Measurements from ENCODE around the gene CRACDL. TPM values are rescaled to one million over a fixed set of nuclear protein-coding genes. Genes with fewer than 3 reads are reported as not detected.

Gene CRACDL
- total RNA-seq, 4 donors from 2014 or later = 0.94 to 5.8 (median 1.8) TPM

GRCh38 chr2:98810588-98810928 is 125.5 kb downstream of the CRACDL start:
- no peaks in the 10 kb centered on the region for H3K36me3 ChIP-seq
- no peak overlapping the region for H3K27ac ChIP-seq
- 28 to 60% methylated on average over 1 to 3 of the region's 3 CpGs for WGBS, 2 donors (ENCODE audit: low coverage in 1 of 2)
- TF ChIP-seq POLR2AphosphoS5 (IDR thresholded peaks at IDR 0.05) = no peak
- no peak for TF ChIP-seq EP300 (IDR thresholded peaks at IDR 0.05)
- TF ChIP-seq, protein P1, sequence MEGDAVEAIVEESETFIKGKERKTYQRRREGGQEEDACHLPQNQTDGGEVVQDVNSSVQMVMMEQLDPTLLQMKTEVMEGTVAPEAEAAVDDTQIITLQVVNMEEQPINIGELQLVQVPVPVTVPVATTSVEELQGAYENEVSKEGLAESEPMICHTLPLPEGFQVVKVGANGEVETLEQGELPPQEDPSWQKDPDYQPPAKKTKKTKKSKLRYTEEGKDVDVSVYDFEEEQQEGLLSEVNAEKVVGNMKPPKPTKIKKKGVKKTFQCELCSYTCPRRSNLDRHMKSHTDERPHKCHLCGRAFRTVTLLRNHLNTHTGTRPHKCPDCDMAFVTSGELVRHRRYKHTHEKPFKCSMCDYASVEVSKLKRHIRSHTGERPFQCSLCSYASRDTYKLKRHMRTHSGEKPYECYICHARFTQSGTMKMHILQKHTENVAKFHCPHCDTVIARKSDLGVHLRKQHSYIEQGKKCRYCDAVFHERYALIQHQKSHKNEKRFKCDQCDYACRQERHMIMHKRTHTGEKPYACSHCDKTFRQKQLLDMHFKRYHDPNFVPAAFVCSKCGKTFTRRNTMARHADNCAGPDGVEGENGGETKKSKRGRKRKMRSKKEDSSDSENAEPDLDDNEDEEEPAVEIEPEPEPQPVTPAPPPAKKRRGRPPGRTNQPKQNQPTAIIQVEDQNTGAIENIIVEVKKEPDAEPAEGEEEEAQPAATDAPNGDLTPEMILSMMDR (IDR thresholded peaks at IDR 0.05) = no peak
- TF ChIP-seq POLR2A (IDR thresholded peaks at IDR 0.05) = no peak
- no peak overlapping the region for H3K4me3 ChIP-seq
- peaks cover 6% of the 10 kb centered on the region for H3K27me3 ChIP-seq
- no peak for ATAC-seq
- H3K4me1 ChIP-seq = peaks cover 0 to 18% (median 5%) of the 10 kb centered on the region in 3 donors
- H3K9me3 ChIP-seq = no peaks in the 10 kb centered on the region

GRCh38 chr2:98809878-98810587 is 126.0 kb downstream of the CRACDL start:
- peaks cover 0 to 24% (median 6%) of the 10 kb centered on the region in 3 donors for H3K4me1 ChIP-seq
- no peak overlapping the region for H3K27ac ChIP-seq
- no peak overlapping the region for H3K4me3 ChIP-seq
- H3K27me3 ChIP-seq = peaks cover under 1% of the 10 kb centered on the region
- no peaks in the 10 kb centered on the region for H3K36me3 ChIP-seq
- H3K9me3 ChIP-seq = no peaks in the 10 kb centered on the region
- 63 to 74% methylated on average over 6 to 7 of the region's 7 CpGs for WGBS, 2 donors (ENCODE audit: low coverage in 1 of 2)
- no peak for ATAC-seq
- TF ChIP-seq POLR2A (IDR thresholded peaks at IDR 0.05) = no peak
- TF ChIP-seq, protein P1 (IDR thresholded peaks at IDR 0.05) = no peak
- no peak for TF ChIP-seq POLR2AphosphoS5 (IDR thresholded peaks at IDR 0.05)
- no peak for TF ChIP-seq EP300 (IDR thresholded peaks at IDR 0.05)

- Histone ChIP-seq H3K27me3 (no peaks in the 10 kb centered on the region), H3K9me3 (no peaks in the 10 kb centered on the region), H3K4me1 (peaks cover 0 to 24% (median 6%) of the 10 kb centered on the region in 3 donors), H3K4me3 (no peak overlapping the region), H3K27ac (no peak overlapping the region), H3K36me3 (no peaks in the 10 kb centered on the region)
- TF ChIP-seq POLR2A (IDR thresholded peaks at IDR 0.05) = no peak
- TF ChIP-seq EP300 (IDR thresholded peaks at IDR 0.05) = no peak
- TF ChIP-seq, protein P1 (IDR thresholded peaks at IDR 0.05) = no peak
- TF ChIP-seq POLR2AphosphoS5 (IDR thresholded peaks at IDR 0.05) = no peak
- ATAC-seq = no peak
- WGBS, 2 donors (ENCODE audit: low coverage in 1 of 2) = 87% methylated on average over 3 of the region's 4 CpGs; no CpG with 5 or more reads in 1 of the 2 donors
These were observed 126.9 kb downstream of the CRACDL start for GRCh38 chr2:98809116-98809515.

GRCh38 chr2:98808546-98808945 is 127.5 kb downstream of the CRACDL start:
- Histone ChIP-seq H3K9me3 (no peaks in the 10 kb centered on the region), H3K4me3 (no peak overlapping the region), H3K27me3 (no peaks in the 10 kb centered on the region), H3K4me1 (peaks cover 0 to 24% (median 6%) of the 10 kb centered on the region in 3 donors), H3K36me3 (no peaks in the 10 kb centered on the region), H3K27ac (no peak overlapping the region)
- no CpG with 5 or more reads among the region's 3 CpGs for WGBS, 2 donors (ENCODE audit: low coverage in 1 of 2)
- no peak for ATAC-seq
- TF ChIP-seq EP300 (IDR thresholded peaks at IDR 0.05) (no peak), POLR2AphosphoS5 (IDR thresholded peaks at IDR 0.05) (no peak), POLR2A (IDR thresholded peaks at IDR 0.05) (no peak)
- TF ChIP-seq, protein P1 (IDR thresholded peaks at IDR 0.05) = no peak

GRCh38 chr2:98807929-98808328 is 128.1 kb downstream of the CRACDL start:
- TF ChIP-seq EP300 (IDR thresholded peaks at IDR 0.05) (no peak), POLR2A (IDR thresholded peaks at IDR 0.05) (no peak), POLR2AphosphoS5 (IDR thresholded peaks at IDR 0.05) (no peak)
- TF ChIP-seq, protein P1 (IDR thresholded peaks at IDR 0.05) = no peak
- Histone ChIP-seq H3K27ac (no peak overlapping the region), H3K9me3 (no peaks in the 10 kb centered on the region), H3K4me3 (no peak overlapping the region), H3K4me1 (peaks cover 0 to 24% (median 6%) of the 10 kb centered on the region in 3 donors), H3K36me3 (no peaks in the 10 kb centered on the region), H3K27me3 (no peaks in the 10 kb centered on the region)
- ATAC-seq = no peak
- 75% methylated on average over 9 of the region's 9 CpGs; no CpG with 5 or more reads in 1 of the 2 donors for WGBS, 2 donors (ENCODE audit: low coverage in 1 of 2)

Data from gastroesophageal sphincter (tissue), 4 donors.